ENCODE data around the gene SLC16A13. TPM values are rescaled to one million over a fixed set of nuclear protein-coding genes. Genes with fewer than 3 reads are reported as not detected.

Gene SLC16A13
- total and polyA plus RNA-seq, 2 of the 4 experiments (the other 2 are of a cell fraction) = 0.18 to 2.3 TPM

DNA sequence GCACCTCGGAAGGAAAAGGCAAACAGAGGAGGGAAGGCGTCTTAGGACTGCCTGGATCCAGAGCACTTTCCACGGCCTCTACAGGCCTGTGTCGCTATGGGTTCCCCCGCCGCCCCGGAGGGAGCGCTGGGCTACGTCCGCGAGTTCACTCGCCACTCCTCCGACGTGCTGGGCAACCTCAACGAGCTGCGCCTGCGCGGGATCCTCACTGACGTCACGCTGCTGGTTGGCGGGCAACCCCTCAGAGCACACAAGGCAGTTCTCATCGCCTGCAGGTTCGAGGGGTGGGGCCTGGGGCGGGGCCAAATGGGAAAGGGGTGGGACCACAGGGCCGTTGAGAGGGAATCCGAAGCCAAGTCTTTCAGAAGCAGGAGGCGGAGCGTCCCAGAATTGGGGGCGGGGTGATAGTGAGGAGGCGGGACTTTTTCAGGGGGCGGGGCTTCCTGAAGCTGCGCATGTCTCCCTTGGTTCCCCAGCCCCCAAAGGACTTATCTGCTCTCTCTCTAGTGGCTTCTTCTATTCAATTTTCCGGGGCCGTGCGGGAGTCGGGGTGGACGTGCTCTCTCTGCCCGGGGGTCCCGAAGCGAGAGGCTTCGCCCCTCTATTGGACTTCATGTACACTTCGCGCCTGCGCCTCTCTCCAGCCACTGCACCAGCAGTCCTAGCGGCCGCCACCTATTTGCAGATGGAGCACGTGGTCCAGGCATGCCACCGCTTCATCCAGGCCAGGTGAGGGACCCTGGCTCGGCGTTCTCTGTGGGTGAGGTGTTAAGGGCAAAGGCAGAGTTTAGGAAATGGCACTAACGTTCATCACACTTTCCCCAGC is 12.0 kb upstream of the SLC16A13 start:
- Histone ChIP-seq H3K4me1 (ENCODE audit: control insufficient read depth, insufficient read depth, low read length) (peaks cover 4% of the 10 kb centered on the region; the same call in 1 of the 2 replicates), H3K27ac (ENCODE audit: insufficient read depth, low read length) (no peak overlapping the region), H4K8ac (ENCODE audit: low read depth in 2 of 2, low read length in 2 of 2) (peak overlapping the region; percentile 60 to 81; a peak in 3 of 4 replicates), H4K91ac (ENCODE audit: insufficient read depth, low read depth, low read length) (peak overlapping the region; percentile 8; the same call in 1 of the 2 replicates), H3K4me3 (ENCODE audit: insufficient read depth, low read depth, low read length) (0 out of 2 replicates have a peak overlapping the region, but pooled peaks have one; percentile 18), H3K23ac (ENCODE audit: low read depth, low read length) (no peak overlapping the region), H3K9ac (ENCODE audit: low read depth, low read length) (no peak overlapping the region), H2BK20ac (ENCODE audit: low read depth, low read length) (no peak overlapping the region), H2BK15ac (ENCODE audit: low read depth, low read length) (no peak overlapping the region), H4K20me1 (ENCODE audit: insufficient read depth, low read length) (no peaks in the 10 kb centered on the region), H3K9me1 (ENCODE audit: insufficient read depth, low read length) (no peaks in the 10 kb centered on the region; the same call in 1 of the 2 replicates), H2AK5ac (ENCODE audit: low read depth, low read length) (0 out of 2 replicates have a peak overlapping the region, but pooled peaks have one; percentile 9), H3K79me1 (ENCODE audit: low read depth in 1 of 2, low read length in 2 of 2) (no peaks in the 10 kb centered on the region), H3K56ac (ENCODE audit: extremely low read depth, insufficient read depth, low read length) (no peak overlapping the region), H3K14ac (replicated peaks; ENCODE audit: low read depth, low read length) (peak overlapping the region; percentile 30; the same call in 1 of the 2 replicates), H3K9me3 (ENCODE audit: control insufficient read depth, insufficient read depth, low read length) (no peaks in the 10 kb centered on the region), H2BK120ac (ENCODE audit: low read depth, low read length) (no peak overlapping the region), H4K5ac (ENCODE audit: low read depth, low read length) (peak overlapping the region; percentile 61; the same call in 1 of the 2 replicates), H2BK5ac (ENCODE audit: low read depth, low read length, poor library complexity, severe bottlenecking) (no peak overlapping the region), H2AK9ac (replicated peaks; ENCODE audit: low read depth, low read length, poor library complexity) (no peak overlapping the region), H3K36me3 (ENCODE audit: control insufficient read depth, insufficient read depth, low read length) (no peaks in the 10 kb centered on the region), H3K18ac (ENCODE audit: low read depth, low read length) (no peak overlapping the region), H3K4me2 (ENCODE audit: low read depth, low read length) (peak overlapping the region; percentile 57; the same call in 1 of the 2 replicates), H3K4ac (ENCODE audit: low read depth, low read length) (no peak overlapping the region), H3K27me3 (ENCODE audit: control insufficient read depth, insufficient read depth, low read length) (peaks cover 14% of the 10 kb centered on the region; the same call in 1 of the 2 replicates), H2AFZ (replicated peaks; ENCODE audit: low read length, poor library complexity) (peak overlapping the region; percentile 94)
- ATAC-seq (ENCODE audit: low read depth) = peak; percentile 35
- peak; percentile 70 for DNase-seq
- POLR2A ChIA-PET (ENCODE audit: unreplicated experiment) = no interaction called here
- intact Hi-C loops (cut with micrococcal nuclease) (loop anchor here (5.0 kb wide), 1 partner anchor 181 kb away; no protein-coding TSS in a partner anchor), dilution Hi-C loops (cut with HindIII; ENCODE audit: low sequenced_read_pairs, unreplicated experiment) (no loop called here), in situ Hi-C loops (cut with MboI; ENCODE audit: low sequenced_read_pairs) (no loop called here)
- TF ChIP-seq, protein P1, sequence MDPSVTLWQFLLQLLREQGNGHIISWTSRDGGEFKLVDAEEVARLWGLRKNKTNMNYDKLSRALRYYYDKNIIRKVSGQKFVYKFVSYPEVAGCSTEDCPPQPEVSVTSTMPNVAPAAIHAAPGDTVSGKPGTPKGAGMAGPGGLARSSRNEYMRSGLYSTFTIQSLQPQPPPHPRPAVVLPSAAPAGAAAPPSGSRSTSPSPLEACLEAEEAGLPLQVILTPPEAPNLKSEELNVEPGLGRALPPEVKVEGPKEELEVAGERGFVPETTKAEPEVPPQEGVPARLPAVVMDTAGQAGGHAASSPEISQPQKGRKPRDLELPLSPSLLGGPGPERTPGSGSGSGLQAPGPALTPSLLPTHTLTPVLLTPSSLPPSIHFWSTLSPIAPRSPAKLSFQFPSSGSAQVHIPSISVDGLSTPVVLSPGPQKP (IDR thresholded peaks at IDR 0.05; ENCODE audit: borderline replicate concordance, low read depth, low read length) = no peak
- no peak for TF ChIP-seq RAD21 (IDR thresholded peaks at IDR 0.05; ENCODE audit: low read length)
- no peak for TF ChIP-seq RCOR1 (IDR thresholded peaks at IDR 0.05; ENCODE audit: insufficient replicate concordance, low read length)
- no peak for TF ChIP-seq POLR2A (IDR thresholded peaks at IDR 0.05; ENCODE audit: low read depth, low read length)
- TF ChIP-seq BHLHE40 (IDR thresholded peaks at IDR 0.05; ENCODE audit: low read depth, low read length) = no peak
- no peak for TF ChIP-seq CTCF (conservative IDR thresholded peaks at IDR 0.05; ENCODE audit: low read depth, low read length)
- TF ChIP-seq NFE2L2 (IDR thresholded peaks at IDR 0.05; ENCODE audit: low read depth, low read length) = no peak
- TF ChIP-seq MAFK (IDR thresholded peaks at IDR 0.05; ENCODE audit: low read depth, low read length) = no peak
- 63% methylated on average over 17 of the region's 51 CpGs; no CpG with 5 or more reads in 1 of the 2 experiments for WGBS, 2 experiments (ENCODE audit: extremely low coverage in 2 of 2, insufficient read length in 1 of 2)
- CTCF ChIA-PET = no interaction called here
- BruUV-seq (replicated peaks) = no TSS peak
